Tibial artery (tissue), 4 donors: ENCODE measurements around the gene PROS1.
"Not testable (repeated sequence)": the region's sequence is repeated elsewhere in the genome, so short reads cannot be mapped to it uniquely, and the experiment has no call there.

ENCODE experiments used
- DNase-seq, 2 donors: peaks; one replicate each; pipeline ENCODE4 v3.0.0-alpha.2; 2019
- H3K27ac ChIP-seq, 2 donors: fragments of 200-600 bp; sonication (generic) in 1 of 2; 1 replicate in 1 of 2; 2 replicates in 1 of 2; pipeline ENCODE4 v1.5.1; 2018 to 2019; ENCODE audit warnings: mild to moderate bottlenecking in 1 of 2
- H3K27me3 ChIP-seq, 2 donors: fragments of 200-600 bp; sonication (generic) in 1 of 2; one replicate each; pipeline versions ENCODE4 v1.5.1 to v1.6.0; 2016 to 2019
- H3K36me3 ChIP-seq, 3 donors: fragments of 200-600 bp; sonication (generic) in 2 of 3; one replicate each; pipeline ENCODE4 v1.5.1; 2016 to 2019; ENCODE audit warnings: mild to moderate bottlenecking in 2 of 3
- H3K4me1 ChIP-seq, 4 donors: fragments of 200-600 bp; sonication (generic) in 2 of 4; 1 replicate in 3 of 4; 2 replicates in 1 of 4; pipeline ENCODE4 v1.5.1; 2016 to 2019
- H3K4me3 ChIP-seq, 2 donors: fragments of 200-600 bp; sonication (generic) in 1 of 2; 1 replicate in 1 of 2; 2 replicates in 1 of 2; pipeline ENCODE4 v1.5.1; 2018 to 2019; ENCODE audit warnings: mild to moderate bottlenecking in 2 of 2
- H3K9me3 ChIP-seq, 3 donors: fragments of 200-600 bp; sonication (generic) in 1 of 3; one replicate each; pipeline ENCODE4 v1.5.1; 2016 to 2019
- CTCF ChIP-seq, 2 experiments: fragments of 200-600 bp in 1 of 2; fragments of 450-650 bp in 1 of 2; IDR thresholded peaks; one replicate each; pipeline ENCODE4 v1.5.1; 2017 to 2019; ENCODE audit warnings: antibody characterized with exemption in 2 of 2, mild to moderate bottlenecking in 1 of 2, moderate library complexity in 1 of 2
- intact Hi-C: fragments of 100-400 bp; cut with DNase I; formaldehyde crosslinking; loops from one replicate; pipeline ENCODE4 v1.15.0; 2023; ENCODE audit warnings: low total_unique reads

The PROS1 gene

GRCh38 chr3:93907132-93907531 is 66.6 kb downstream of the PROS1 start:
- intact Hi-C loops = no loop called here
- no peak for TF ChIP-seq CTCF (IDR thresholded peaks at IDR 0.05)
- no peaks in the 10 kb centered on the region for H3K27me3 ChIP-seq

DNA sequence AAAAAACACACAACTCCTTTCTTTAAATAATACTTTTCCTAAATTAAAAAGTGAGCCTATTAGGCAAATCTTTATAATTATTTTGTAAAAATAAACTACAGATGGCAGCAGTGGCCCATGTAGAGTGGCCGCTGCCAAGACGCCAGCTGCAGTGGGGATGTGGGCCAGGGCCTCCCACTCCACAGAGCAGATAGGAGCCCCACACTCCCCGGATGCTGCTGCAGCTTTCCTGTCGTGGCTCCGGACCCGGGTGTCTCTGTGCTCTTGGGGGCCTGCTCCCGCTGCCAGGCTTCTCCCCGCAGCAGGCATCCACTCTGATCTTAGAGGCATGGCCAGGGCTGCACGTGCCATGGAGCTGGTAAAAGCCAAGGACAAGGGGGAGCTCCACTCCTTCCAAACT is 67.5 kb downstream of the PROS1 start:
- Histone ChIP-seq H3K27me3 (no peaks in the 10 kb centered on the region), H3K9me3 (no peaks in the 10 kb centered on the region), H3K36me3 (peaks cover 0 to 4% (median 0%) of the 10 kb centered on the region in 3 donors), H3K27ac (no peak overlapping the region), H3K4me3 (no peak overlapping the region), H3K4me1 (peaks cover 0 to 14% (median 0%) of the 10 kb centered on the region in 4 donors)
- no peak for DNase-seq
- no peak for TF ChIP-seq CTCF (IDR thresholded peaks at IDR 0.05)
- intact Hi-C loops = no loop called here

More at GRCh38 chr3:93907132-93907531, 66.6 kb downstream of the PROS1 start:
- Histone ChIP-seq H3K9me3 (peaks cover 0 to under 1% (median 0%) of the 10 kb centered on the region in 3 donors), H3K36me3 (peaks cover 0 to 3% (median 0%) of the 10 kb centered on the region in 3 donors), H3K27ac (no peak overlapping the region), H3K4me3 (no peak overlapping the region), H3K4me1 (peaks cover 0 to 14% (median 0%) of the 10 kb centered on the region in 4 donors)
- no peak for DNase-seq

DNA sequence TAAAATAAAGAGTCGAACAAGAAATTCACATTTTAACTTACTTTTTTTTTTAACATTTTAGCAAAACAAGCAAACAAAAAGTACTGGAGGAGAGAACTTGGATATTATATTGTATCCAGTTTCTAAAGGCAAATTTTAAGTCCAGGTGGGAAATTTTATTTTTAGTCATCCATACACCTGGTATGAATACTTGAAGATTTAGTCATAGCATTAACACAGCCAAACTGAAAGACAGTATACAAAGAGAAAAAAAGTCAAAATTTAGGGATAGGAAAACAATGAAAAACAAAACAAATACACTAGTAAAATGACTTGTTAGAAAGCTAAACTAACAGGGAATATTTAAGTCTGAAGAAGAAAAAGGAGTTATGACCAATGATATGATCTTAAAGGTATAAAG is 69.1 kb downstream of the PROS1 start:
- no peak for TF ChIP-seq CTCF (IDR thresholded peaks at IDR 0.05)
- no peak for DNase-seq
- Histone ChIP-seq H3K36me3 (peaks cover 0 to 4% (median 0%) of the 10 kb centered on the region in 3 donors), H3K4me3 (no peak overlapping the region), H3K27me3 (no peaks in the 10 kb centered on the region), H3K4me1 (peaks cover 0 to 8% (median 0%) of the 10 kb centered on the region in 4 donors), H3K9me3 (no peaks in the 10 kb centered on the region), H3K27ac (no peak overlapping the region)
- intact Hi-C loops = no loop called here

- H3K36me3 ChIP-seq, intact Hi-C loops, DNase-seq, H3K27ac ChIP-seq, H3K4me1 ChIP-seq, H3K9me3 ChIP-seq, H3K4me3 ChIP-seq, H3K27me3 ChIP-seq: not testable (repeated sequence)
Observed at GRCh38 chr3:93878250-93879017, 95.3 kb downstream of the PROS1 start.

DNA sequence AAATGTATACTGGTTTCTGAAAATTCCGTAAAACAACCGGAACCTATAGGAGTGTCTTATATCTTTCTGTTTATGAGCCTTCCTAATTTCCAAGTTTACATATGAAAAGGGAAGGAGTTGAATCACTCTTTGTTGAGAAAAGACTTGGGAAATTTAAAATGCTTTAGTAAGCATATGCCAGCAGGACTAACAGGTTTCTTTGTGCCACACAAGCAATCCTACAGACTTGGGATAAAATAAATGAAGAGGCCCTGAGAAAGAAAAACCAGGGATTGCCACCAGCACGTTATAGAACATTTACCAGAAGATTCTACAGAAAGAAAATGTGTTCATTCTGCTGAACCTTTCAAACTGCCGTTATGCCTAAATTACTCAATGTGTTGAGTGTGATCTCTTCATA is 96.3 kb downstream of the PROS1 start:
- H3K27me3 ChIP-seq, H3K4me1 ChIP-seq, H3K4me3 ChIP-seq, H3K36me3 ChIP-seq, intact Hi-C loops, H3K27ac ChIP-seq, DNase-seq, H3K9me3 ChIP-seq: not testable (repeated sequence)

DNA sequence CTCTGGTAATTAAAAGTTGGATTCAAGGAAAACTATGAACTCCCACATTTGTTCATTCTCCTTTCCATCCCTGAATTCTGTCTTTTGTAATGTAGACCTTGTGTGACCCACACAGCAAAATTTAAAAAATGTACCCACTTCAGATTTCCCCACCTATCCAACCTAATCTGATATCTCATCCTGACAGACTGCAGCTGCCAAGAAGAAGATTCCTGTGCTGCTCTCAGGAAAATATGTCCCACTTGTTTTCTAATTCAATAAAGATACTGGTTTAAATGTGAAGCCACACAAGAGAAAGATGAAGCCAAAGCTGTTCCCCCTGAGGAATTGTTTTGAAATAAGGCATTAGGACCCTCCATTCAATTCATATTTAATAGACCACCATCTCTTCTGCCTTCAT is 100.3 kb downstream of the PROS1 start:
- H3K4me3 ChIP-seq, H3K9me3 ChIP-seq, DNase-seq, H3K27ac ChIP-seq, H3K4me1 ChIP-seq, intact Hi-C loops, H3K36me3 ChIP-seq, H3K27me3 ChIP-seq: not testable (repeated sequence)

GRCh38 chr3:93867425-93867824 is 106.3 kb downstream of the PROS1 start:
- intact Hi-C loops = no loop called here
- Histone ChIP-seq H3K4me1 (no peaks in the 10 kb centered on the region), H3K9me3 (no peaks in the 10 kb centered on the region), H3K4me3 (no peak overlapping the region), H3K36me3 (no peaks in the 10 kb centered on the region), H3K27ac (no peak overlapping the region), H3K27me3 (no peaks in the 10 kb centered on the region)
- no peak for TF ChIP-seq CTCF (IDR thresholded peaks at IDR 0.05)
- no peak for DNase-seq
